Nephron (organoid): ENCODE results near the gene CLTCL1.

Experiments used
- H3K27ac Mint-ChIP-seq, 3 experiments: 2 replicates each; pipeline ENCODE4 v1.8.0; 2020; ENCODE audit warnings: mixed read lengths in 3 of 3, mild to moderate bottlenecking in 2 of 3, moderate library complexity in 1 of 3
- H3K27me3 Mint-ChIP-seq: 2 replicates; pipeline ENCODE4 v1.8.0; 2021; ENCODE audit warnings: low read depth, mild to moderate bottlenecking, moderate library complexity, mixed read lengths
- H3K36me3 Mint-ChIP-seq: 2 replicates; pipeline ENCODE4 v1.8.0; 2020; ENCODE audit warnings: low read depth, mixed read lengths
- H3K4me1 Mint-ChIP-seq: 2 replicates; pipeline ENCODE4 v1.8.0; 2020; ENCODE audit warnings: mixed read lengths
- H3K4me3 Mint-ChIP-seq, 3 experiments: 2 replicates each; pipeline ENCODE4 v1.8.0; 2020; ENCODE audit warnings: mild to moderate bottlenecking in 3 of 3, mixed read lengths in 3 of 3, moderate library complexity in 2 of 3
- H3K9me3 Mint-ChIP-seq: 2 replicates; pipeline ENCODE4 v1.8.0; 2020; ENCODE audit warnings: mixed read lengths
- CTCF ChIP-seq, 3 experiments: fragments of 200-600 bp; sonication (generic); IDR thresholded peaks; one replicate each; pipeline ENCODE4 v1.5.0; 2021; ENCODE audit warnings: antibody characterized with exemption in 3 of 3; ENCODE audit not compliant: unreplicated experiment in 3 of 3

Gene CLTCL1

GRCh38 chr22:19210188-19210587, 81.3 kb downstream of the CLTCL1 start:
- H3K9me3 Mint-ChIP-seq = no peaks in the 10 kb centered on the region
- no peaks in the 10 kb centered on the region for H3K27me3 Mint-ChIP-seq
- H3K4me1 Mint-ChIP-seq = no peaks in the 10 kb centered on the region
- no peak overlapping the region for H3K4me3 Mint-ChIP-seq
- no peak overlapping the region for H3K27ac Mint-ChIP-seq
- peaks cover 6% of the 10 kb centered on the region for H3K36me3 Mint-ChIP-seq
- TF ChIP-seq CTCF (IDR thresholded peaks at IDR 0.05; ENCODE audit: unreplicated experiment in 3 of 3) = no peak

- peaks cover 6% of the 10 kb centered on the region for H3K36me3 Mint-ChIP-seq
- TF ChIP-seq CTCF (IDR thresholded peaks at IDR 0.05; ENCODE audit: unreplicated experiment in 3 of 3) = no peak
- H3K9me3 Mint-ChIP-seq = no peaks in the 10 kb centered on the region
- no peak overlapping the region for H3K4me3 Mint-ChIP-seq
- H3K27ac Mint-ChIP-seq = no peak overlapping the region
- H3K27me3 Mint-ChIP-seq = no peaks in the 10 kb centered on the region
- no peaks in the 10 kb centered on the region for H3K4me1 Mint-ChIP-seq
Measured at GRCh38 chr22:19208287-19208847, 83.2 kb downstream of the CLTCL1 start.

- no peak for TF ChIP-seq CTCF (IDR thresholded peaks at IDR 0.05; ENCODE audit: unreplicated experiment in 3 of 3)
- Mint-ChIP-seq H3K9me3 (no peaks in the 10 kb centered on the region), H3K27me3 (no peaks in the 10 kb centered on the region), H3K27ac (no peak overlapping the region), H3K4me1 (no peaks in the 10 kb centered on the region), H3K36me3 (peaks cover 6% of the 10 kb centered on the region), H3K4me3 (no peak overlapping the region)
Measured at GRCh38 chr22:19207884-19208283, 83.6 kb downstream of the CLTCL1 start.

GRCh38 chr22:19207401-19207808, 84.1 kb downstream of the CLTCL1 start:
- peaks cover 6% of the 10 kb centered on the region for H3K36me3 Mint-ChIP-seq
- H3K27ac Mint-ChIP-seq = no peak overlapping the region
- no peak for TF ChIP-seq CTCF (IDR thresholded peaks at IDR 0.05; ENCODE audit: unreplicated experiment in 3 of 3)
- H3K4me3 Mint-ChIP-seq = no peak overlapping the region
- H3K27me3 Mint-ChIP-seq = no peaks in the 10 kb centered on the region
- H3K4me1 Mint-ChIP-seq = no peaks in the 10 kb centered on the region
- no peaks in the 10 kb centered on the region for H3K9me3 Mint-ChIP-seq

- no peaks in the 10 kb centered on the region for H3K4me1 Mint-ChIP-seq
- no peaks in the 10 kb centered on the region for H3K27me3 Mint-ChIP-seq
- H3K9me3 Mint-ChIP-seq = no peaks in the 10 kb centered on the region
- H3K27ac Mint-ChIP-seq = no peak overlapping the region
- no peak overlapping the region for H3K4me3 Mint-ChIP-seq
- H3K36me3 Mint-ChIP-seq = peaks cover 6% of the 10 kb centered on the region
- no peak for TF ChIP-seq CTCF (IDR thresholded peaks at IDR 0.05; ENCODE audit: unreplicated experiment in 3 of 3)
Measured at GRCh38 chr22:19206287-19206686, 85.2 kb downstream of the CLTCL1 start.

- TF ChIP-seq CTCF (IDR thresholded peaks at IDR 0.05; ENCODE audit: unreplicated experiment in 3 of 3) = no peak
- H3K27me3 Mint-ChIP-seq = no peaks in the 10 kb centered on the region
- H3K27ac Mint-ChIP-seq = no peak overlapping the region
- H3K4me3 Mint-ChIP-seq = no peak overlapping the region
- no peaks in the 10 kb centered on the region for H3K9me3 Mint-ChIP-seq
- peaks cover 6% of the 10 kb centered on the region for H3K36me3 Mint-ChIP-seq
- no peaks in the 10 kb centered on the region for H3K4me1 Mint-ChIP-seq
Measured at GRCh38 chr22:19204640-19205039, 86.9 kb downstream of the CLTCL1 start.
